Measurements from ENCODE around the gene AK9.
"Not testable (repeated sequence)": the region's sequence is repeated elsewhere in the genome, so short reads cannot be mapped to it uniquely, and the experiment has no call there.

- TF ChIP-seq CTCF, POLR2A (IDR thresholded peaks at IDR 0.05): not testable (repeated sequence)
These were observed 229.8 kb downstream of the AK9 start for GRCh38 chr6:109461205-109461604.
